ENCODE measurements around the gene NR2F6.

DNA sequence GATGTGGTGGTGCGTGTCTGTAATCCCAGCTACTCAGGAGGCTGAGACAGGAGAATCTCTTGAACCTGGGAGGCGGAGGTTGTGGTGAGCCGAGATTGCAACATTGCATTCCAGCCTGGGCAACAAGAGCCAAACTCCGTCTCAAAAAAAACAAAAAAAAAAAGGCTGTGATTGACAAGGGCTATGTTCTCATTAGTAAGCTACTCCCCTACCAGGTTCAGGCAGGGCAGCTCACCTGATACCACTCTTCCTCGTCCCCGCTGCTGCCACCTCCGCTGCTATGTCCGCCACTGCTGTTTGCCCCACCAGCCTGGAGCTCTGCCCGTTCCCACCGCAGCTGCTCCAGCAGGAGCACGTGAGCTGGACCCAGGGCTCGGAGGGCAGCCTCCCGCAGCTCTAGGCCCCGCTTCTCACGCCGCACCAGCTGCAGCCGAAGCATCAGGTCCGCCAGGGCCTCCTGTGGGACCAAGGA lies 9.5 kb upstream of the NR2F6 start:
- TF ChIP-seq CTCF (optimal IDR thresholded peaks at IDR 0.05 in 1 of 3, IDR thresholded peaks at IDR 0.05 in 1 of 3, conservative IDR thresholded peaks at IDR 0.05 in 1 of 3; ENCODE audit: extremely low read depth in 1 of 3, insufficient read depth in 2 of 3, low read length in 3 of 3) (no peak), EZH2 (IDR thresholded peaks at IDR 0.05; ENCODE audit: low read length) (no peak)

All from keratinocyte (primary cell).